Heart right ventricle (tissue), 16 donors: ENCODE results near the gene PRCP. TPM values are rescaled to one million over a fixed set of nuclear protein-coding genes. Genes with fewer than 3 reads are reported as not detected.

Source experiments
- ATAC-seq, 8 donors: fragments of 200-7000 bp; cut with Tn5 transposase; one replicate each; pipeline ENCODE4 v1.9.1; 2020; ENCODE audit warnings: mild to moderate bottlenecking in 8 of 8, moderate library complexity in 8 of 8, moderate number of reproducible peaks in 1 of 8
- DNase-seq, 2 donors: peaks; one replicate each; pipeline ENCODE4 v3.0.0-alpha.2; 2020
- H3K27ac ChIP-seq, 10 donors: fragments of 200-600 bp; sonication (generic) in 2 of 10; one replicate each; pipeline versions ENCODE4 v1.5.0 to v1.8.0; 2020 to 2022; ENCODE audit warnings: mild to moderate bottlenecking in 3 of 10
- H3K27me3 ChIP-seq, 7 donors: fragments of 200-600 bp; one replicate each; pipeline ENCODE4 v1.8.0; 2021 to 2022; ENCODE audit warnings: mild to moderate bottlenecking in 2 of 7
- H3K36me3 ChIP-seq, 9 donors: fragments of 200-600 bp; sonication (generic) in 1 of 9; one replicate each; pipeline versions ENCODE4 v1.5.0 to v1.8.0; 2020 to 2022; ENCODE audit warnings: mild to moderate bottlenecking in 2 of 9
- H3K4me1 ChIP-seq, 9 donors: fragments of 200-600 bp; sonication (generic) in 1 of 9; one replicate each; pipeline versions ENCODE4 v1.5.0 to v1.8.0; 2020 to 2022; ENCODE audit warnings: mild to moderate bottlenecking in 4 of 9
- H3K4me3 ChIP-seq, 10 donors: fragments of 200-600 bp; sonication (generic) in 2 of 10; one replicate each; pipeline versions ENCODE4 v1.5.0 to v1.8.0; 2020 to 2022; ENCODE audit warnings: mild to moderate bottlenecking in 7 of 10, moderate library complexity in 2 of 10
- H3K9me3 ChIP-seq, 11 donors: fragments of 200-600 bp in 10 of 11; sonication (generic) in 2 of 11; one replicate each; pipeline versions ENCODE4 v1.5.0 to v1.8.0; 2013 to 2022; ENCODE audit warnings: mild to moderate bottlenecking in 2 of 11, control low read depth in 1 of 11, moderate library complexity in 1 of 11
- WGBS, 2 donors: extraction: QIAGEN DNeasy Blood & Tissue Kit; methylation state at CpG; one replicate each; pipeline ENCODE4 v1.1.7; 2013; ENCODE audit warnings: inconsistent platforms in 1 of 2; 5-methylcytosine and 5-hydroxymethylcytosine counted together
- intact Hi-C, 10 donors: fragments of 100-400 bp; cut with DNase I; formaldehyde crosslinking; loops; one replicate each; pipeline versions ENCODE4 v1.11.1 to v1.14.2; 2022
- polyA plus RNA-seq, 2 donors: library from polyadenylated mRNA; stranded (reverse); fragments of 200-250 nt; gene quantifications; one replicate each; pipeline ENCODE4 v1.2.3, GENCODE V29; 2013
- total RNA-seq, 10 donors: library from RNA; stranded (reverse); fragmentation: NEBNext Ultra II Directional in 3 of 10; extraction: Animal tissue kit (Norgen Biotek cat#: 25700) in 3 of 10; gene quantifications; one replicate each; pipeline versions ENCODE4 v1.2.1 to v1.2.4, GENCODE V29; 2021 to 2023
- TF ChIP-seq, protein P1 (sequence below), 9 donors: fragments of 200-600 bp; sonication (generic) in 2 of 9; IDR thresholded peaks; one replicate each; pipeline versions ENCODE4 v1.5.0 to v1.8.0; 2021 to 2022; ENCODE audit warnings: antibody characterized with exemption in 9 of 9, mild to moderate bottlenecking in 5 of 9, moderate library complexity in 1 of 9
- donor health status: Arrhythmogenic right ventricular cardiomyopathy.
- donor health status: ischemic (EF 13 %, LVEDD 7.1; RV severe dilation, severe dysfunction).
- donor health status: healthy with polysubstance abuse.
- donor health status: DM: no; HTN: yes; CAD: no.
- donor health status: DM: no; HTN: no; CAD: no.
- donor health status: ischemic (EF 25% LVEDD 6.9; RV normal size, moderate dysfunction).
- donor health status: ischemic (EF 25% LVEDD 5.7; RV mildly dilated, moderate dysfunction).
- donor health status: healthy.
- donor health status: DM: yes; HTN: yes; CAD: no.
- donor health status: Ischemic cardiomyopathy.
- donor health status: ischemic (EF 35%, LVEDD 5.7; RV mildly dilated, moderate dysfunction).
- donor health status: nonischemic (EF 11% LVEDD 7.7; RV severe dilation, severe dysfunction).
- donor health status: DM: yes; HTN: yes; CAD: no.
- donor health status: PGD.
- donor health status: ischemic (EF 29% LVEDD 5.4; RV normal size, mild dysfunction).
- donor health status: nonischemic (EF 23%, LVEDD 6.1; RV moderate dilation, normal function).

PRCP gene
- total and polyA plus RNA-seq, 12 donors, result 18.0 to 89.8 (median 40.8) TPM

GRCh38 chr11:82832983-82833382 is 67.2 kb downstream of the PRCP start:
- intact Hi-C loops, result no loop called here
- Histone ChIP-seq H3K4me1 (no peaks in the 10 kb centered on the region), H3K27me3 (no peaks in the 10 kb centered on the region), H3K9me3 (no peaks in the 10 kb centered on the region), H3K4me3 (no peak overlapping the region), H3K27ac (no peak overlapping the region), H3K36me3 (peaks cover 0 to 63% (median 6%) of the 10 kb centered on the region in 9 donors)
- 93 to 94% methylated on average over 4 of the region's 4 CpGs for WGBS, 2 donors
- no peak for ATAC-seq
- no peak for DNase-seq
- TF ChIP-seq, protein P1, sequence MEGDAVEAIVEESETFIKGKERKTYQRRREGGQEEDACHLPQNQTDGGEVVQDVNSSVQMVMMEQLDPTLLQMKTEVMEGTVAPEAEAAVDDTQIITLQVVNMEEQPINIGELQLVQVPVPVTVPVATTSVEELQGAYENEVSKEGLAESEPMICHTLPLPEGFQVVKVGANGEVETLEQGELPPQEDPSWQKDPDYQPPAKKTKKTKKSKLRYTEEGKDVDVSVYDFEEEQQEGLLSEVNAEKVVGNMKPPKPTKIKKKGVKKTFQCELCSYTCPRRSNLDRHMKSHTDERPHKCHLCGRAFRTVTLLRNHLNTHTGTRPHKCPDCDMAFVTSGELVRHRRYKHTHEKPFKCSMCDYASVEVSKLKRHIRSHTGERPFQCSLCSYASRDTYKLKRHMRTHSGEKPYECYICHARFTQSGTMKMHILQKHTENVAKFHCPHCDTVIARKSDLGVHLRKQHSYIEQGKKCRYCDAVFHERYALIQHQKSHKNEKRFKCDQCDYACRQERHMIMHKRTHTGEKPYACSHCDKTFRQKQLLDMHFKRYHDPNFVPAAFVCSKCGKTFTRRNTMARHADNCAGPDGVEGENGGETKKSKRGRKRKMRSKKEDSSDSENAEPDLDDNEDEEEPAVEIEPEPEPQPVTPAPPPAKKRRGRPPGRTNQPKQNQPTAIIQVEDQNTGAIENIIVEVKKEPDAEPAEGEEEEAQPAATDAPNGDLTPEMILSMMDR (IDR thresholded peaks at IDR 0.05), result no peak

GRCh38 chr11:82831364-82831763 is 68.9 kb downstream of the PRCP start:
- Histone ChIP-seq H3K27ac (no peak overlapping the region), H3K36me3 (peaks cover 0 to 46% (median 4%) of the 10 kb centered on the region in 9 donors), H3K4me1 (no peaks in the 10 kb centered on the region), H3K27me3 (no peaks in the 10 kb centered on the region), H3K4me3 (no peak overlapping the region), H3K9me3 (no peaks in the 10 kb centered on the region)
- TF ChIP-seq, protein P1 (IDR thresholded peaks at IDR 0.05), result no peak
- intact Hi-C loops, result no loop called here
- ATAC-seq, result no peak
- no peak for DNase-seq
- WGBS, 2 donors, result 79 to 83% methylated on average over 3 of the region's 3 CpGs

DNA sequence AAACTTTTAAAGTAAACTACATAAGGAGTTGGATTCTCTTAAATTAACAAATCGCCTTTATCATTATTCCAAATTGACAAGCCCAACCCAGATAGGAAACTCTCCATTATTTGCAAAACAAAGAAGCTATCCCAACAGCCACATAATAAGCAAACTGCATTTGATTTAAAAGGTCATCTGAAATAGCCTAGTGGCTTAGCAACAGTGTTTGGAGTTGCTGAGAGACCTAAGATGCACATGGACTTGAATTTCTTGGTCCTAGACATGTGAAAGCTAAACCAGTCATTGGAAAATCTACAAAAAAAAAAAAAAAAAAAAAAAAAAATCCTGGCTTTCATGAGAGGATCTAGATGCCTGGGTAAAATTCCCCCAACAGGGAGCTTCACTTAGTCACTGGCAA is 69.5 kb downstream of the PRCP start:
- DNase-seq, result no peak
- ATAC-seq, result no peak
- intact Hi-C loops, result no loop called here
- Histone ChIP-seq H3K27me3 (no peaks in the 10 kb centered on the region), H3K27ac (no peak overlapping the region), H3K4me1 (no peaks in the 10 kb centered on the region), H3K4me3 (no peak overlapping the region), H3K9me3 (no peaks in the 10 kb centered on the region), H3K36me3 (peaks cover 0 to 40% (median 4%) of the 10 kb centered on the region in 9 donors)
- TF ChIP-seq, protein P1 (IDR thresholded peaks at IDR 0.05), result no peak
- 99 to 100% methylated on average over 1 of the region's 1 CpG for WGBS, 2 donors

- Histone ChIP-seq H3K4me3 (no peak overlapping the region), H3K27me3 (no peaks in the 10 kb centered on the region), H3K36me3 (peaks cover 0 to 37% (median 7%) of the 10 kb centered on the region in 9 donors), H3K4me1 (peaks cover 0 to 6% (median 0%) of the 10 kb centered on the region in 9 donors), H3K9me3 (no peaks in the 10 kb centered on the region), H3K27ac (no peak overlapping the region)
- TF ChIP-seq, protein P1 (IDR thresholded peaks at IDR 0.05), result no peak
- DNase-seq (no peak), ATAC-seq (no peak)
- intact Hi-C loops, result no loop called here
- 76 to 78% methylated on average over 1 of the region's 1 CpG for WGBS, 2 donors
Measured at GRCh38 chr11:82829101-82829500, 71.1 kb downstream of the PRCP start.
